ENCODE data around the gene TCP11L2. TPM values are rescaled to one million over a fixed set of nuclear protein-coding genes. Genes with fewer than 3 reads are reported as not detected.
A peak's percentile ranks its signal among the peaks of the same experiment; 100 is the strongest.

Gene TCP11L2
- total and polyA plus RNA-seq, 4 donors: 16.9 to 109 (median 31.9) TPM

DNA sequence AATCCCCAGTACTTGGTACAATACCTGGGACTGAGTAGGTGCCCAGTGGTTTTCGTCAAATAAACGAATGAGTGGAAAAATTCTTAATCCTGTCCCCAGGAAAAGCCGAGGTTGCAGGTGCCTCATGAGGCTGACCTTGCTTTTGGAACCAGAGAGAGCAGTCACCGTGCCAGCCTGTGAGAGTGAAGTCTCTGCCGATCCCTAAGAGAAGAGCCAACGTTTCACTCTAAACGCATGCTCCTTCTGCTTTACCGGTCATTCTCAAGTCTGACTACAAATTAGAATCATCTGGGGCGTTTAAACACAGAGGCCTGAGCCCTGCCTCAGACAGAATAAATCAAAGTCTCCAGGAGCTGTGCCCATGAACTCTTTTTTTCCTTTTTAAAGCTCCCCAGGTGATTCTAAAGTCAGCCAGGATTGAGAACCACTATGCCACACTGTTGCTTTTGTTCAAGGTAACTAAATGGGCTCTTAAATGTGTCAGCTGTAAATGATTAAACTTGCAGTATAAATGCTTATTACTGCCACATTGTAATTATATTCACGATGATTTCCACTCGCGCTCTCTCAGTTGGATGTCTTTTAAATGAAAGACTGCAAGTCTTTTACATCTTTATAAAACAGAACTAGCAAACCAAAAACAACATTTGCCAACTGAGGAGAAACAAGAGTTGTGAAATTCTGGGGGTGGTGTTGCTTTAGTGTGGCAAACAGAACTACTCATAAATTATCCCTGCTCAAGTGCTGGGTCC, 26.9 kb downstream of the TCP11L2 start:
- H3K27me3 ChIP-seq (ENCODE audit: control insufficient read depth, insufficient read depth, low read length): no peaks in the 10 kb centered on the region
- no peak overlapping the region for H3K4me3 ChIP-seq (ENCODE audit: low read depth, low read length)
- no peaks in the 10 kb centered on the region for H3K9me3 ChIP-seq (ENCODE audit: control insufficient read depth, insufficient read depth, low read length)
- 34% methylated on average over 9 of the region's 12 CpGs for WGBS (ENCODE audit: insufficient coverage)
- peaks cover 5% of the 10 kb centered on the region for H3K36me3 ChIP-seq (ENCODE audit: control insufficient read depth, insufficient read depth, low read length)
- peak in 4 of 6 donors; percentile 3 to 83 (median 39) for DNase-seq (ENCODE audit: low read depth in 4 of 6, low spot score in 6 of 6)
- no peak overlapping the region for H3K27ac ChIP-seq (ENCODE audit: low read depth, low read length)
- no peaks in the 10 kb centered on the region for H3K4me1 ChIP-seq (ENCODE audit: control insufficient read depth, insufficient read depth, low read length)

DNA sequence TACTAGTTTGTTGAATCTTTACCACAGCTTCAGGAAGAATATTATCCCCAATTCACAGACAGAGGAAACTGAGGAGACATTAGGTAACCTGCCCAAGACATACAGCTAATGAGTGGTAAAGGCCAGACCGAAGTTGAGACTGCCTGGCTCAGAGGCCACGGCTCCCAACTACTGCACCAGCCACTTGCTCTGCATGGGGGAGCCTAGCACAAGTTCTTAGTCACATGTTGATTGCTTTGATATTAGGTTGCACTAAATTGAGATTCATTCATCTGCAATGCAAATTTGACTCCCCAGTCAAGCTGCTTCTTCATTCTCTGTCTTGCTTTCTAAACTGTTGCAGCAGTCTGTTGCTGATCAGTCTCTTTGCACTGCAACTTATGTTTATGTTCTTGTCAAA, 29.1 kb downstream of the TCP11L2 start:
- no peaks in the 10 kb centered on the region for H3K9me3 ChIP-seq (ENCODE audit: control insufficient read depth, insufficient read depth, low read length)
- no peak overlapping the region for H3K27ac ChIP-seq (ENCODE audit: low read depth, low read length)
- no peaks in the 10 kb centered on the region for H3K36me3 ChIP-seq (ENCODE audit: control insufficient read depth, insufficient read depth, low read length)
- H3K4me3 ChIP-seq (ENCODE audit: low read depth, low read length): no peak overlapping the region
- no peaks in the 10 kb centered on the region for H3K27me3 ChIP-seq (ENCODE audit: control insufficient read depth, insufficient read depth, low read length)
- peak in 1 of 6 donors; percentile 32 for DNase-seq (ENCODE audit: low read depth in 4 of 6, low spot score in 6 of 6)
- 80% methylated on average over 2 of the region's 2 CpGs for WGBS (ENCODE audit: insufficient coverage)
- no peaks in the 10 kb centered on the region for H3K4me1 ChIP-seq (ENCODE audit: control insufficient read depth, insufficient read depth, low read length)

DNA sequence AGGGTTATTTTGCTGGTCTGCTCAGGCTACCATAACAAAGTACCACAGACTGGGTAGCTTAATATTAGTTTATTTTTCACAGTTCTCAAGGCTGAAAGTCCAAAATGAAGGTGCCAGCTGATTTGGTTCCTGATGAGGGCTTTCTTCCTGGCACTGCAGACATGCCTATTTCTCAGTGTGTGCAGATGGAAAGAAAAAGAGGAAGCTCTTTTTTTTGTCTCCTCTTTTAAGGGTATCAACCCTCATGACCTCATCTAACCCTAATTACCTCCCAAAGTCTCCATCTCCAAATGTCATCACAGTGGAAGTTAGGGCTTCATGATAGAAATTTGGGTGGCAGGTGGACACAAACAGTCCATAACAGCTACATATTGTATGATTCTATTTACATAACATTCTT, 30.0 kb downstream of the TCP11L2 start:
- DNase-seq (ENCODE audit: low read depth in 4 of 6, low spot score in 6 of 6): no peak
- Histone ChIP-seq H3K4me1 (ENCODE audit: control insufficient read depth, insufficient read depth, low read length) (no peaks in the 10 kb centered on the region), H3K27ac (ENCODE audit: low read depth, low read length) (no peak overlapping the region), H3K27me3 (ENCODE audit: control insufficient read depth, insufficient read depth, low read length) (no peaks in the 10 kb centered on the region), H3K36me3 (ENCODE audit: control insufficient read depth, insufficient read depth, low read length) (no peaks in the 10 kb centered on the region), H3K4me3 (ENCODE audit: low read depth, low read length) (no peak overlapping the region), H3K9me3 (ENCODE audit: control insufficient read depth, insufficient read depth, low read length) (no peaks in the 10 kb centered on the region)

DNA sequence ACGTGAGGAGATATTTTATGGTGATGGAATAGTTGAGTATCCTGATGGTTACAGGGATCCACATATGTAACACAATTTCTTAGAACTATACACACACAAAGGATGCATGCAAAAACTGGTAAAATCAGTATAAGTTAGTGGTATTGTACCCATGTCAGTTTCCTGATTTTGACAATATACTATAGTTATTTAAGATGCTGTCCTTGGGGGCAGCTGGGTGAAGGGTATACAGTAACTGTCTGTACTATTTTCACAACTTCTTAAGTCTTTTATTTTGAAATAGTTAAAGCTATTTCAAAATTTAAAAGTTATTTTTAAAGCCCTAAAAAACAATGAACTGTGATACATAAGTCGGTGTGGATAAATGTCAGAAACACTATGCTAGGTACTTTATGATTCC, 30.5 kb downstream of the TCP11L2 start:
- no peaks in the 10 kb centered on the region for H3K9me3 ChIP-seq (ENCODE audit: control insufficient read depth, insufficient read depth, low read length)
- no peaks in the 10 kb centered on the region for H3K36me3 ChIP-seq (ENCODE audit: control insufficient read depth, insufficient read depth, low read length)
- no peak overlapping the region for H3K27ac ChIP-seq (ENCODE audit: low read depth, low read length)
- no CpG with 5 or more reads among the region's 2 CpGs for WGBS (ENCODE audit: insufficient coverage)
- H3K4me3 ChIP-seq (ENCODE audit: low read depth, low read length): no peak overlapping the region
- no peaks in the 10 kb centered on the region for H3K27me3 ChIP-seq (ENCODE audit: control insufficient read depth, insufficient read depth, low read length)
- no peak for DNase-seq (ENCODE audit: low read depth in 4 of 6, low spot score in 6 of 6)
- no peaks in the 10 kb centered on the region for H3K4me1 ChIP-seq (ENCODE audit: control insufficient read depth, insufficient read depth, low read length)

DNA sequence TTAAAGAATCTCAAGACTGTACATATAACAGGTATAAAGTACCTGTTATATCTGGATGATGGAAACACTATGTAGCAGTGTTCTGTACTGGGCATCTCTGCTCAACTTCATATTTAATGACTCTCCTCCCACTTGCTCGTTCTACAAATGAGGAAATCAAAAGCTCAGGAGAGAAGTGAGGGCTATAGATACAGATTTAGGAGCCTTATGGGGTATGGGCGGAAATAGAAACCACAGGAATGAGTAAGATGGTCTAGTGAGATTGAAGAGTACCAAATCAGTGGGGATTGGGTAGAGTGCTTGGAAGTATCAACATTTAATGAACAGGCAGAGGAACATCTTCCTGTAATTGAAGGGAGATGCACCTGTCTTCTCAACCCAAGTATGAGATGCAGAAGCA, 31.2 kb downstream of the TCP11L2 start:
- H3K4me3 ChIP-seq (ENCODE audit: low read depth, low read length): no peak overlapping the region
- no peaks in the 10 kb centered on the region for H3K36me3 ChIP-seq (ENCODE audit: control insufficient read depth, insufficient read depth, low read length)
- 100% methylated on average over 1 of the region's 2 CpGs for WGBS (ENCODE audit: insufficient coverage)
- H3K9me3 ChIP-seq (ENCODE audit: control insufficient read depth, insufficient read depth, low read length): no peaks in the 10 kb centered on the region
- DNase-seq (ENCODE audit: low read depth in 4 of 6, low spot score in 6 of 6): no peak
- no peaks in the 10 kb centered on the region for H3K27me3 ChIP-seq (ENCODE audit: control insufficient read depth, insufficient read depth, low read length)
- no peaks in the 10 kb centered on the region for H3K4me1 ChIP-seq (ENCODE audit: control insufficient read depth, insufficient read depth, low read length)
- H3K27ac ChIP-seq (ENCODE audit: low read depth, low read length): no peak overlapping the region

DNA sequence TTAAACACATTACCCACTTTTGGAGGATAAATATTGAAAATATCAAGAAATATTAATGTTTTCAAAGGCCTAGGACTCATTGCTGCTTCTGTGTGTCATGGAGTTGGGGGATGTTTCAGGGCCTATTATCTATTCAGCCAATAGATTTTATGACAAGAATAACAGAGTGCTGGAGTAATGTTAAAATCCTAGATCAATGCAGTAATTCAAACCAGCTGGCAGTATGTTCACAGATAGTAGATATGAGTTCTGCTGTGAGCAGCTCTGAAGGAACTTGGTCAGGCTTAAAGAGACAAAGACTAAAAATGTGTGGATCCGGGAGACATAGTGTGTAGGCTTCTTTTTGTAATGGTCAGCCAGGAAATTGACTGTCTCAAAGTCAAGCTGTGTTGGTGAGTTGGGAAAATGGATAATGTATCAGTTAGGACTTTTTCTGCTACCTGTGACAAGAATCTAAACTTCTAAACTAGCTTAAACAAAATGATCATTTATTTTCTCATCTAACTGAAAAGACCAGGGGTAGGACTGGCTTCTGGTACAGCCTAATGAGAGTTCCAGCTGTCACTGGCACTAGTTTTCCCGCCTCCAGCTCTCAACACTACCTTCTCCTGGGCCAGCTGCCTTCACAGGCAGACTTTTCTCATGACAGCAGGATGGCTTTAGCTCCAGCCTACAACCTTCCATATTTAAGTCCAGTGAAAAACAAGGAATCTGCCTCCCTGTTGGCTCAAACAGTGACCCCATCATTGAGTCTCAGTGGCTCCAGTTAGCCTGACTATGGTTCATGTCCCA, 38.7 kb downstream of the TCP11L2 start:
- no peak for DNase-seq (ENCODE audit: low read depth in 4 of 6, low spot score in 6 of 6)
- Histone ChIP-seq H3K27me3 (ENCODE audit: control insufficient read depth, insufficient read depth, low read length) (no peaks in the 10 kb centered on the region), H3K27ac (ENCODE audit: low read depth, low read length) (no peak overlapping the region), H3K9me3 (ENCODE audit: control insufficient read depth, insufficient read depth, low read length) (no peaks in the 10 kb centered on the region), H3K36me3 (ENCODE audit: control insufficient read depth, insufficient read depth, low read length) (no peaks in the 10 kb centered on the region), H3K4me1 (ENCODE audit: control insufficient read depth, insufficient read depth, low read length) (peaks cover 12% of the 10 kb centered on the region), H3K4me3 (ENCODE audit: low read depth, low read length) (no peak overlapping the region)
- WGBS (ENCODE audit: insufficient coverage): 84% methylated on average over 2 of the region's 2 CpGs

DNA sequence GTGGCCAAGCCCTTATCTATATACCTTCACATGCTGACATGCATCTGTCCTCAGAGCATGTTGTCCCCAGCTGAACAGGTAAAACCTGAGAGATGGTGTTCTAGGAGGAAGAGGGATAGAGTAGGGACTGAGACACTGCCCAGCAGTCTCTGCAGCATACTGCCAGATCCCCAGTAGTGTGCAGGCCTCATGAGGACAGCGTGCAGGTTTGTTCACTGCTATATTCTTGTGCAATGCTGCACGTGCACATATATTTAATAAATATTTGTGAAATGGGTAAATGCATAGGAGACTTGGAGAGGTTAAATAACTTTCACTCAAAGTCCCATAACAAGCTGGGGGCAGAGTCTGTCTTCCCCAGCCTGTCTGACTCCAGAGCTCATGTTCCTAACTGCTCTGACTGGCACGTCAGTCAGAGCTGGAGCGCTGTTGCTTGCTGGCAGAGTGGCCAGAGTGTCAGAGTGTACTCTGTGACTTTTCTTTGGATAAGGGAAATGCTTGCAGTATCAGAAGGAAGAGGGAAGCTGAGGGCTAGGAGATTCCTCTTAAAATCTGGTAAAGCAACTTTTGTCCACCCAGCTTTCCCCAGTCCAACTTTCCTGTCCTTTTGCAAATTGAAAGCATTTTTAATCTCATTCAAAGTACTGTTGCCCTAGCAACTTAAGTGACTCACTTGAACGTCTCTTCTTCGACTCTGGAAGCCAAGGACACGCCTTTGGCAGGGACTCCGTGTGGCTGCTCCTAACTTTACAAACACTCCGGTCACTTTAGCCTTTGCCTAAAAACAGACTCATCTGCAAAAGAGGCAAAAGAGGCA, 40.1 kb downstream of the TCP11L2 start:
- Histone ChIP-seq H3K4me1 (ENCODE audit: control insufficient read depth, insufficient read depth, low read length) (peaks cover 12% of the 10 kb centered on the region), H3K9me3 (ENCODE audit: control insufficient read depth, insufficient read depth, low read length) (no peaks in the 10 kb centered on the region), H3K36me3 (ENCODE audit: control insufficient read depth, insufficient read depth, low read length) (no peaks in the 10 kb centered on the region), H3K4me3 (ENCODE audit: low read depth, low read length) (no peak overlapping the region), H3K27ac (ENCODE audit: low read depth, low read length) (peak overlapping the region; percentile 61), H3K27me3 (ENCODE audit: control insufficient read depth, insufficient read depth, low read length) (no peaks in the 10 kb centered on the region)
- 33% methylated on average over 4 of the region's 9 CpGs for WGBS (ENCODE audit: insufficient coverage)
- peak in 2 of 6 donors; percentile 40 to 54 for DNase-seq (ENCODE audit: low read depth in 4 of 6, low spot score in 6 of 6)

DNA sequence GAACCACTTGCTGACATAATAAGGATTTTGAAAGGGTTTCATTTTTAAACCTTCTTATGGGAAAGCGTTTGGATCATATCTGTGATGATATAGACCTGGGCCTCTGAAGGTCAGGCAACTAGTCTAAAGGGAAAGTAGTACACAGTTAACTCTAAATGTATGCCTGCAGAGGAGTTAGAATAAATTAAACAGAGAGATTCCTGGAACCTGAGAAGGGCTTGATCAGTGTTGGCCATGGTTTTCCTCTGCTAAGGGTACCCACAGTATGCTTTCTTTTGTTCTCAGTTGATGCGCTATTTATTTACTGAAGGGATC, 40.6 kb downstream of the TCP11L2 start:
- WGBS (ENCODE audit: insufficient coverage): 56% methylated on average over 1 of the region's 2 CpGs

DNA sequence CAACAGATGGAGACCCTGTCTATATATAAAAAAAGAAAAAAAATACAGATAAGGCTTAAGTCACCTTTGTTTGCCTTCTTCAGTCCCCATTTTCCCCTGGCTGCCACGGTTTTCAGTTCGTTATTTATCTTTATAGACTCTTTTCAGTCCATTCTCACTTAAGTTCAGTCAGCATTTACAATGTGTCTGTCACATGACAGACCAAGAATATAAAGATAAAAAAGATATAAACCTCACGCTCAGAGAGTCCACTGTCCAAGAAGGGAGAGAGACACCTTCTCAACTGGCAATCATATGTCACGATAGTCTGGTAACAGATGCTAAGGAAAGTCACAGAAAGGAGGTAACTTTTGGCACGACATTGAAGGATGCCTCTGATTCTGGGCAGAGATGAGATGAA, 41.6 kb downstream of the TCP11L2 start:
- WGBS (ENCODE audit: insufficient coverage): 74% methylated on average over 4 of the region's 5 CpGs
- no peak for DNase-seq (ENCODE audit: low read depth in 4 of 6, low spot score in 6 of 6)
- peaks cover 12% of the 10 kb centered on the region for H3K4me1 ChIP-seq (ENCODE audit: control insufficient read depth, insufficient read depth, low read length)
- no peak overlapping the region for H3K27ac ChIP-seq (ENCODE audit: low read depth, low read length)
- H3K36me3 ChIP-seq (ENCODE audit: control insufficient read depth, insufficient read depth, low read length): no peaks in the 10 kb centered on the region
- no peaks in the 10 kb centered on the region for H3K27me3 ChIP-seq (ENCODE audit: control insufficient read depth, insufficient read depth, low read length)
- no peaks in the 10 kb centered on the region for H3K9me3 ChIP-seq (ENCODE audit: control insufficient read depth, insufficient read depth, low read length)
- H3K4me3 ChIP-seq (ENCODE audit: low read depth, low read length): no peak overlapping the region

More for the DNA sequence above, 40.6 kb downstream of the TCP11L2 start:
- Histone ChIP-seq H3K36me3 (ENCODE audit: control insufficient read depth, insufficient read depth, low read length) (no peaks in the 10 kb centered on the region), H3K27me3 (ENCODE audit: control insufficient read depth, insufficient read depth, low read length) (no peaks in the 10 kb centered on the region), H3K4me3 (ENCODE audit: low read depth, low read length) (no peak overlapping the region), H3K4me1 (ENCODE audit: control insufficient read depth, insufficient read depth, low read length) (peaks cover 12% of the 10 kb centered on the region), H3K9me3 (ENCODE audit: control insufficient read depth, insufficient read depth, low read length) (no peaks in the 10 kb centered on the region), H3K27ac (ENCODE audit: low read depth, low read length) (peak overlapping the region; percentile 61)
- DNase-seq (ENCODE audit: low read depth in 4 of 6, low spot score in 6 of 6): no peak
